NCI-H345 treated with DMSO at 0.1 percent for 48 hours (cell line): Measurements from ENCODE around the gene ERVFRD-1.
"Not testable (repeated sequence)": the region's sequence is repeated elsewhere in the genome, so short reads cannot be mapped to it uniquely, and the experiment has no call there.

ENCODE experiments used
- DNase-seq: peaks from one replicate; lab custom pipeline; 2025; ENCODE audit not compliant: unreplicated experiment; lab: John Stamatoyannopoulos, UW

ERVFRD-1 gene

GRCh38 chr6:11092668-11093375 lies 18.7 kb downstream of the ERVFRD-1 start:
- no peak for DNase-seq

- not testable (repeated sequence) for DNase-seq
Observed at GRCh38 chr6:11091141-11091540, 20.4 kb downstream of the ERVFRD-1 start.

GRCh38 chr6:11089695-11090094 lies 21.8 kb downstream of the ERVFRD-1 start:
- DNase-seq: no peak

- not testable (repeated sequence) for DNase-seq
Observed at GRCh38 chr6:11087141-11087812, 24.2 kb downstream of the ERVFRD-1 start.

GRCh38 chr6:11085758-11086435 lies 25.6 kb downstream of the ERVFRD-1 start:
- DNase-seq: no peak

GRCh38 chr6:11083956-11084355 lies 27.6 kb downstream of the ERVFRD-1 start:
- DNase-seq: no peak

DNA sequence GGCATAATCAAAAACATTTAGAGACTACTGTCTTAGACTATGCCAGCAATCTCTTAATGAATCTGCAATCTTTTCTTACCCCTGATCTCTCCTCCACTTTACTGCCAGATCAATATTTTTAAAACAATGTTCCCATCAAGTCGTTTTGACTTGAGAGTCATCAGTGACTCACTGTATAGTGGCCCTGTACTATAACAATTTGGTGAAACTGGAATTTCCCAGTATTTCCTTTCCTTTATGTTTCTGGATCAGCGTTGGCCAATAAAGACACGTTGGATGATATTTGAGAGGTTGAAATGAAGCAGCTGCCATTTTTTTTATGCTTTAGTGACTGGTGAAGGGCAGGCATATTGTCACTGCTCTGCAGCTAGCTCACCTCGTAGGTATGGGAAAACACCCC lies 28.0 kb downstream of the ERVFRD-1 start:
- no peak for DNase-seq

GRCh38 chr6:11080296-11080695 lies 31.2 kb downstream of the ERVFRD-1 start:
- DNase-seq: no peak

- DNase-seq: no peak
Observed at GRCh38 chr6:11078266-11078665, 33.3 kb downstream of the ERVFRD-1 start.

- no peak for DNase-seq
Observed at GRCh38 chr6:11076540-11076939, 35.0 kb downstream of the ERVFRD-1 start.

DNA sequence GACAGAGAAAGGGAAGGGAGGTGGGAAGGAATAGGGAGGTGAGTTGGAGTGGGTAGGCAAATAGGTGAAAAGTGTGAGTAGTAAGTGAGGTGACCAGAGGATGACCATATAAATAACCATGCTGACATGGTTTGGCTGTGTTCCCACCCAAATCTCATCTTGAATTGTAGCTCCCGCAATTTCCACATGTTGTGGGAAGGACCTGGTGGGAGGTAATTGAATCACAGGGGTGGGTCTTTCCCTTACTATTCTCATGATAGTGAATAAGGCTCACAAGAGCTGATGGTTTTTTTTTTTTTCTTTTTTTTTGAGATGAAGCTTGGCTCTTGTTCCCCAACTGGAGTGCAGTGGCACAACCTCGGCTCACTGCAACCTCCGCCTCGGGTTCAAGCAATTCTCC lies 39.4 kb downstream of the ERVFRD-1 start:
- no peak for DNase-seq

DNA sequence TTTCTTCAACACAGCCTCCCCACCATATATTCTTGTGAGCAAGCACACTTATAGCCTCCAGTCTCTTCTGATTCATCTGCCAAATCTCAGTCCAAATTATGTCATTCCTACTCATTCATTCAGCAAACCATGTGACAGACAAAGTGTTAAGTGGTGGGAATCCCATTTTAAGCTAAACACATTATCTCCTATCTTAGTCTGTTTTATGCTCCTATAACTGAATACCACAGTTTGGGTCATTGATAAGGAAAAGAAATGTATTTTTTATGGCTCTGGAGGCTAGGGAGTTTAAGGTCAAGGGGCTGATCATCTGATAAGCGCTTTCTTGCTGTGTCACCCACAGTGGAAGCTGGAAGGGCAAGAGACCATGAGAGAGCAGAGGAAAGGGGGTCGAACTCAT lies 41.8 kb downstream of the ERVFRD-1 start:
- DNase-seq: no peak

DNA sequence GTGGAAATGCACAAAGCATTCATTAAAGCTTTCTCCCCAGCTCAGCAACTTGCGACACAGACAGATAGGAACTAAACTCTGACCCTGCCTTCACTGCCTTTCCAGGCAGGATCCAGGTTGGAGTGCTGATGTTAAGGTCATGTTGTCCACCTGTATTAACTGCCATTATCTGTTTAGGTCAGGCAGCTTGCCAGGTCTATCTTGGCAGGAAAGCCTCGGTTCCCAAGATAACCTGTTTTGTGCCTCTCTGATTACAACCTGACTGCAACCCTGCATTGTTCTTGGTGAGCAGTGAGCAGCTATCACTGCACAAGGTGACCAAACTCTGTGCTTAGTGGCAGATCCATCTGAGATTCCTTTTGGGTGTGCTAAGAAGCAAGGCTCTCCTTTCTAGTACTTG lies 44.2 kb downstream of the ERVFRD-1 start:
- no peak for DNase-seq

DNA sequence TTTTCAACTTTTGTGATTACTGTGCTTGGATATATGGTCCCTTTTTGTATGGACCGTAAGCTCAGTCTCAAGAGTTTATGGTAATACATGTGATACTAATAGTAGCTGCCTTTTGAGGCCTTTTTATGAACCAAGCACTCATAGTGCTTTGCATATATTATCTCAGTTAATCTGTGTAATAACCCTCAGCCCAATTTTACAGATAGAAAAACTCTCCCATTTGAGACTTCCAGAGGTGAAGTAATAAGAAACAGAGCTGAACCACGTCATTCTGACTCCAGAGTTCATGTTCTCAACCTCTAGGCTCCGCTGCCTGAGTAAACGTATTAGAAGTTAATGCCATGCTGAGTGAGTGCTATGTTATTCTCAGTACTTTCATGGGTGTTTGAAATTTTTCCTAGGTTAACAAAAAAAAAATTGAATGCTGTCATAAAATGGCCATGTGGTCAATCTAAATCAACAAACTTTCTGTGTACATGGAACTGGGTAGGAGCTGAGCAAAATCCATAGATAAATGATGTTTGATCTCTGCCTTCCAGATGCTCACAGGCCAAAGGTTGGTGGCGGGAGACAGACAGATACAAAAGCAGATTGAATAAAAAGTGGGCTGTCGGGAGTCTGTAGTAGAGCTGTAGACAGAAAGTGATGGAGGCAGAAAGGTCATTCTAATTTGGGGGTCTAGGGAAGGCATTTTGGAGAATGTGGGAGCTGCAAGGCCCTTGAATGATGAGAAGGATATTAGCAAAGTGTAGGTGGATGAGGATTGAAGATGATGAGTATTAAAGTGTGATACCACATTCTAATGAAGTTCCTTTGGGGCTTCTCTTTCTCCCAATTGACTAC lies 44.8 kb downstream of the ERVFRD-1 start:
- DNase-seq: no peak

- DNase-seq: no peak
Observed at GRCh38 chr6:11065436-11066202, 45.9 kb downstream of the ERVFRD-1 start.

DNA sequence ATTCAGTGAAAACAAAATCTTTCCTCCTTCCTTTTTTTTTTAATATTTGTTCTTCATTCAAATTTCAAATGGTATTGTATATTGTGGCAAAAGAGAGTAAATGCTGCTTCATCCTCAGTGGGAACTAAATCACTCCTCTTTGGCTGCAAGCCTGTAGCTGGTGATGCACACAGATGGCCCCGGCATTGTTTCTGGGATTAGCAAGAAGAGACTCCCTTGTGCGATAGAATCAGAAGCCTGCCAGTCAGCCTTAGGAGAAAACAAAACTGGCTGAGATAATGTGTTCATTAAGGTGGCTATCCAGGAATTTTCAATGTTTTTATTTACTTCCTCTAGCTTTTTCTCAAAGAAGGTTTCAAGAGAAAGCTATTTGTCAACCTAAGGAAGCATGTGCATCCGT lies 46.7 kb downstream of the ERVFRD-1 start:
- no peak for DNase-seq

DNA sequence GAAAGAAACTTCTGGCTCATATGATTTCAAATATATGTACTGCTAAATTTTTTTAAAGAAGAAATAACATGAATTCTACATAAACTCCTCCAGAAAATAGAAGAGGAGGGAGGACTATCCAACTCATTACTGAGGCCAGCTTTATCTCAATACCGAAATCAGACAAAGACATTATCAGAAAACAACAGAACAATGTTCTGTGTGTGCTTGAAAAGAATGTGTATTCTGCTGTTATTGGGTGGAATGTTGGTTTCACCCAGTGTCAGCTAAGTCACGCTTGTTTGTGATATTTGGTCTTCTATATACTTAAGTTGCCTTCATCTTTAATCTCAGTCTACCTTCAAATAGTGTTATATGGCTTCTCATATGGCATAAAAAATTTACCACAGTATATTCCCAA lies 48.8 kb downstream of the ERVFRD-1 start:
- DNase-seq: no peak

- no peak for DNase-seq
Observed at GRCh38 chr6:11062083-11062482, 49.4 kb downstream of the ERVFRD-1 start.

GRCh38 chr6:11058406-11058805 lies 53.1 kb downstream of the ERVFRD-1 start:
- DNase-seq: no peak

GRCh38 chr6:11056871-11057270 lies 54.7 kb downstream of the ERVFRD-1 start:
- no peak for DNase-seq
